ENCODE results near the gene POLR2M.

POLR2M gene

DNA sequence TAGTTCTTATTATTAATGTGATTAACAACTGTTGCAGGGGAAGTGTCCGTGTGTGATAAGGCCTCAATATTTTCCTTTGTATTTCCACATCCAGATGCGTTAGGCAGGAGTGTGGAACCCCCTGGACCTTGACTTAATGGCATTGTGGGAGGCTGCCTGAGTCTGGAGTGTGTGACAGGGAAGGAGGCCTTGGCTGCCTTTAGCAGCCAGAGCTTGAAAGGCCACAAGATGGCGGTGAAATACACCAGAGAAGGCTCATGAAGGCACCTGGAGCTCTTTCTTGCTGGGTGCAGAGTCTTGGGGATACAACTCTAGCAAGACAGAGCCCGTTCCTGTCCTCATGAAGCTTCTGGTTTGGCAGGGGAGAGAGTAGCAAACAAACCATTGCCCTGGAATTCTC lies 36.9 kb downstream of the POLR2M start:
- no peak for DNase-seq

DNA sequence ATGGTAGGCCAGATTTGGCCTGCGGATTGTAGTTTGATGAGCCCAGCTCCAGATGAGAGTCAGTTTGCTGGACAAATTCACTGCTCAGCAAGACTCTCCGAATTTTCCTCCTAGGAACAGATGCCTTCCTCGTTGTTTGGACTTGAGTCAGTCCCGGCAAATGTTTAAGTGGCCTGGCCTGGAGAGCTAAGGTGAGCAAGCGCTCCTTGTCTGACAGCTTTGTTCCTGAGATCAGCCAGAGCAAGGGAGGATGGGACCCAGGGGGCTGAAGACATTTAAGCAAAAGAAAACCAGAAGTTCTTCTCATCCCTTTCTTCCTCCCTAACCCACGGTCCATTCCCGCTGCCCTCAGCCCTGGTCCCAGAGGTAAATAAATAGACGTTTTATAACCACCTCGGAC lies 40.3 kb downstream of the POLR2M start:
- DNase-seq, result no peak

DNA sequence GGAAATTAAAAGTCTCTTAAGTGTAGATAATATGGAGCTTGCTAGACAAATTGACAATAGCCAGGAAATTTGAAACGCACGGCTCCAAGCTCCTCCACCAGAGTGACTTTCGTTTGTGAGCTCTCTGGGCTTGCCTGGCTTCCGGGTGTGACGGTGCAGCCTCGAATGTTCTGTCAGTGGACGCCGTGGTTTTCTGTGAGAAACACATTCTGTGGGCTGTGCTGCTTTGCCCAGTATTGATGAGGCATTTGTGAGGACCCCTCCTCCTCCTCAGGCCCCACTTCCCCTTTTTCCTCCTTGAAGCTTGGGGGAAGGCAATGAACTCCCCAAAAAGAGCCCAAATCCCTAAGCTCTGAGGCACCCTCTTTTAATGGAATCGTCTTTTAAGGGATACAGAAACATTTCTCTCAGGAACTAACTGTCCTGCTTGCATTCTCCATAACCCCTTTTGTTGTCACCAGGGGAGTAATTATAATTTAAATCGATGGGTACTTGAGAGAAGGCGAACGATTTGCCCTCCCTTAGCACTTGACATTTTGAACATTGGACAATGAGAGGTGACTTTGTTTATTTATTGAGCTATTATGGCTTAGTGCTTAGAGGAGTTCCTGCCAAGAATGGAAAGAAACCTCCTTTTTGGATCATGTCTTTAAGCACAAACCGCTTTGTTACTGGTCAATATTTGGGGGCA lies 40.8 kb downstream of the POLR2M start:
- no peak for DNase-seq

DNA sequence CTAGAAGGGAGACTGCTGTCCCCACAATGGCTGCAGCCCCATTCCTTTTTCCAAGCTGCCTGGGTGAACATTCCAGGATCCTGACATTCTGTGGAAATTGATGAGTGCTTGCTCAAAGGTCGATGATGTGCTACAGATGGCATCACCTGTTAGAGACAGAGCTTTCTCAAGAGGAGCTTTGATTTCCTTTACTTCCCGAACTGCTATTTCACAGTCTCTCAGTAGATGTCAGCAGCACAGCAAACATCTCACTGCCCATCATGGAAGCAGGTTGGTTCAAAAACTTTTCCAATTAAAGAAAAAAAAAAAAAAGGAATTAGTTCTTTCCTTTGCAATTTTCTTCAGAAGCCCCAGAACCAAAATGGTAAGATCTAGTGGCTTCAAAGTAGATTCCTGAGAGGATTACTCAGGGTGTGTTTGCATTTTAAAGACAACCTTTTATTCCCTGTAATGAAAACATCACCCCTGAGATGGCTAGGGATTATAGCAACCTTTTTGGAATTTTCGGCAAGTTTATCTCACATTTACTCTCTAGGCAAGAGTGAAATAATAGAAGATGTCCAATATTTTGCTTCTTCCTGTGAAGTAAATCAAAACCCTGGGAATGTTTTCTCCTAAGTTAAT lies 44.8 kb downstream of the POLR2M start:
- DNase-seq, result no peak

DNA sequence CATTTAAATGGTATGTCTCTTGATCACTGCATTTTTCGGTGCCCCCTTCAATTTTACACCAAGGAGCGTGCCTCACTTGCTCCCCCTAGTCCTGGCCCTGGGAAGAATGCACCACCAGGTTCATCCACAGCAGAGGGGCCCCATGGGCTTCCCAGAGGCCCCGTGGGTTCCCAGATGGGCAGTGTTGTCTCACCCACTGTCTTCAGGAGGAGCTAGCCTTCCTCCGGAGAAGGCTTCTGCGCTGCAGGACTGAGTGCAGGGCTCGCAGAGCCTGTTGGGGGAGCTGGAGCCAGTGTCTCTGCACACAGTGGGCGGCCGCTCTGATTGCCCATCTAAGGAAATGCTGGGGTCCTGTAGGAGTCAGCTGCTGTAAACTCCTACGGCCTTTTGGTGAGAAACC lies 45.9 kb downstream of the POLR2M start:
- no peak for DNase-seq

DNA sequence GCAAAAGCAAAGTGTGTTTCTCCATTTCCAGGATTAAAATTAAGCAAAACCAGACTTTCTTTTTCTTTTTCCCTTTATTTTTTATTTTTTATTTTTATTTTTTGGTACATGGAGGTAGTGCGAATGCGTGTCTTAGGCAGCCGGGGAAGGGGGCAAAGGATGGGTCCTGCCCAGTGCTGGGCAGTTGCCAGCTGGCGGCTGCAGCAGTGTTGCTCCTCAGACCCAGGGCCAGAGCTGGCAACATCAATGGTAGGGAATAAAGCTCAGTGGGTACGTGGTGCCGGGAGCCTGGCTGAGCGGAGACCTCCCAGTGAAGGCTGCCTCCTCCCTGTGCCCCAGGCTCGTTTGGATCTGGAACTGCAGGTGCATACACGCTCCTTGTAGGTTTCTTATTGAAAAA lies 46.3 kb downstream of the POLR2M start:
- DNase-seq, result no peak

DNA sequence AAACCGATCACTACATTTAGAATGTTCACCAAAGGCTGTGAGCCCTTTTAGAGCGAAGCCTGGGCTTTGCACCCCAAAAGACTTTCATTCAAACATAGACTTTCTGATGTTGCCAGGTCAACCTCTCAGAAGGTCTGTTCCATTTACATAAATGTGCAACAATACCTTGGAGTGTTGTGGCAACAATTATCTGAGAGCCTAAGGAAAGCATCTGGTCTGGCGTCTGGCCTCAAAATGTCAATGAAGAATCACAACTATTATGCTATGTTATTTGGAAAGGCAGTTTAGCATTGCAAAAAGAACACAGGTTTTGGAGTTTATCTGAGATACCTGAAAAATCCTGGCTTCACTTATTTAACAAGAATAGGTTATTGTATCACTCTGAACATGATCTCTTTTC lies 50.0 kb downstream of the POLR2M start:
- no peak for DNase-seq

DNA sequence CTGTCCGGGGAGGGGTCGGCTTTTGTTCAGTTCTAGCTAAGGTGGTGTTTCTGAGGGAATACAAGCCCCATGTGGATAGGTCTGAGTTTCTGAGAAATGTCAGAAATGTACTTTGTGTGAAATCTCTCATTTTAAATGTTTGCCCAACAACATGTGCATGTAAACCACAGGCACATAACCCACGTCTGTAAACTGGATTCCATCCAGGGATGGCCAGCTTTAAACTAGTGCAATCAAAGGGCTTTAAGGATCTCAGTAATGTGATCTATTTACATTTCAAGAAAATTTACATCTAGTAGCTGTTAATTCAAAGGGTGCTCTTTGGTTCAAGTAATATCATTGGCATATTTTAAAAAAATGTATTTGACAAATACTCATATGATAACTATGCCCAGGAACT lies 52.0 kb downstream of the POLR2M start:
- DNase-seq, result no peak

DNA sequence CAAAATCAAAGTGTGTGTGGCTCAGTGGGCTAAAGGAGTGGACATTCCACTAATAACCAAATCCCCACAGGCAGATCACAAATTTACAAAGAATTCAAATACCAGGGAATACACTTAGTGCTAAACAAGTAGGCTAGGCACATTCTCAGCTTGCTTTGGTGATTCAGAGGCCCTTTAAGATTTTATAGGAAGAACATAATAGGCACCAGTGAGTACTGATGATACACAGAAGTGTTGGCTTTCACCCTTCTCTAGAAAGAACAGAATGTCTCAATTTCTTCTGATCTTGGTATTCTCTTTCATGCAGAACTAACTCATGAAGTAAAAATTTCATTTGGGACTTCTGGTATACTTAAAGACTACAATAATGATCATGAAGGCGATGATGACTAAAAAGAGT lies 55.0 kb downstream of the POLR2M start:
- no peak for DNase-seq

DNA sequence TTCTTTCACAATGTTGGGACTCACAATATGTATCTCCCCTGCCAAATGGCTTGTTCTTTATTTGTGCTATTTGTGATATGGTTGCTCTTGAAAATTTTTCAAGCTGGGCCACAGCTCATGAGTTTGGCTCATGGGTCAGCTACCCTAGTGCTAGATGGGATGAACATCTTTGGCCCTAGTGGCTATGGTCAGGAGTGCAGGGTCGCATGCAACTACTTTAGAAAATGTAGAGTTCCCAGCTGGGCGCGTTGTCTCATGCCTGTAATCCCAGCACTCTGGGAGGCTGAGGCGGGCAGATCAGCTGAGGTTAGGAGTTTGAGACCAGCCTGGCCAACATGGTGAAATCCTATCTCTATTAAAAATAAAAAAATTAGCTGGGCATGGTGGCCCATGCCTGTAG lies 55.8 kb downstream of the POLR2M start:
- no peak for DNase-seq

DNA sequence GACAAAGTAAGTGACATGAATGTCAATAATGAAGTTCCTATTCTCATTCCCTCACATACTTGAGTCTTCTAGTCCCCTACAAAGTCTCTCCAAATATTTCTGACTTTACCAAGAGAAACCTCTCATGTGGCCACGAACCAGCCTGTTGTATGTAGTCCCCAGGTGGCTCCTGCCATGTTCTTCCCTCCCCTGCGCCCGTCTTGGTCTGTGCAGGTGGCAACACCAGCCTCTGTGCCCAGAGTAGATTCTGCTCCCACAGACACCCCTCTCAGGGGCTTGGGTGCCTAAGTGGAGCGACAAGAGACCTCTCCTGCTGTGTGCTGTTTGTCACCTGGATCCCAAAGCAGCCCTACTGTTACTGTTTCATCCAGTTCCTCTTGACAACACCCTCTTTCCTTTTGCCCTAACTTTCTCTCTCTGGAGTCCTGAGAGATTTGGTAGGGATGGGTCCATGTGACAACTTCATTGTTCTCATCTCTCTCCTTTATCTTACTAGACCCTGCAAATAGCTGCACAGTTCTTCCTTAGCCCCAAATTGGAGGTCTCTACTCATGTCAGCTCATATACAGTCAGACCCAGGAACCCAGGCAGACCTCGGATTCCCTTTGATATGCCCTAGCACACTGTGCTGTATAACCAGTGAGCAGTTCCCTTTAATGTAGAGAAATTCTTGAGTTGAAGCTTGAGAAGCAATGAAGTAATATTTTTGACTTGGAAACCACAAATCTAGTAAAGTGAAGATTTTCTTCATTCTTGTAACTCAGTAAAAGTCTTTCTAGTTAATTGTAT lies 56.9 kb downstream of the POLR2M start:
- DNase-seq, result no peak

Data from activated naive CD4-positive, alpha-beta T cell treated with Interleukin-2 at 50 U/mL for 16 hours (primary cell).